Calu3 (cell line): ENCODE data around the gene BACH2. TPM values are rescaled to one million over a fixed set of nuclear protein-coding genes. Genes with fewer than 3 reads are reported as not detected.

Source experiments
- BruUV-seq: library from RNA; stranded (reverse); fragments of 400-500 nt; replicated peaks from 2 replicates; lab custom pipeline; 2021; lab: Mats Ljungman, UMichigan
- CTCF ChIA-PET: fragments of 300-600 bp; sonication (Branson Sonifier 250); formaldehyde crosslinking; loops from one replicate; lab custom pipeline; 2022; ENCODE audit warnings: antibody characterized with exemption; lab: Charles Lee
- DNase-seq: peaks from one replicate; pipeline ENCODE4 v3.0.0; 2022
- H3K27ac Mint-ChIP-seq: one replicate; pipeline ENCODE4 v1.8.0; 2022; ENCODE audit warnings: mixed read lengths; ENCODE audit not compliant: unreplicated experiment
- H3K27me3 Mint-ChIP-seq: one replicate; pipeline ENCODE4 v1.8.0; 2022; ENCODE audit warnings: mixed read lengths; ENCODE audit not compliant: unreplicated experiment
- H3K36me3 Mint-ChIP-seq: one replicate; pipeline ENCODE4 v1.8.0; 2022; ENCODE audit warnings: mild to moderate bottlenecking, moderate library complexity, mixed read lengths; ENCODE audit not compliant: insufficient read depth, unreplicated experiment
- H3K4me1 Mint-ChIP-seq: one replicate; pipeline ENCODE4 v1.8.0; 2022; ENCODE audit warnings: mild to moderate bottlenecking, low read depth, mixed read lengths; ENCODE audit not compliant: unreplicated experiment
- H3K4me3 Mint-ChIP-seq: one replicate; pipeline ENCODE4 v1.8.0; 2022; ENCODE audit warnings: mild to moderate bottlenecking, low read depth, moderate library complexity, mixed read lengths; ENCODE audit not compliant: unreplicated experiment
- H3K9me3 Mint-ChIP-seq: one replicate; pipeline ENCODE4 v1.8.0; 2022; ENCODE audit warnings: low read depth, mixed read lengths; ENCODE audit not compliant: unreplicated experiment
- CTCF ChIP-seq: fragments of 200-600 bp; IDR thresholded peaks from one replicate; pipeline ENCODE4 v1.8.0; 2022; ENCODE audit warnings: antibody characterized with exemption; ENCODE audit not compliant: unreplicated experiment
- intact Hi-C: fragments of 100-400 bp; cut with micrococcal nuclease; formaldehyde crosslinking; loops from one replicate; pipeline ENCODE4 v1.10.0; 2022; ENCODE audit not compliant: unreplicated experiment
- total RNA-seq: library from RNA; stranded (reverse); gene quantifications from 2 replicates; pipeline ENCODE4 v1.2.3, GENCODE V29; 2022

BACH2 gene
- total RNA-seq, 1 experiment from 2014 or later, result 7.2 TPM

- Mint-ChIP-seq H3K4me3 (no peak overlapping the region), H3K27me3 (no peaks in the 10 kb centered on the region), H3K9me3 (no peaks in the 10 kb centered on the region), H3K27ac (no peak overlapping the region), H3K4me1 (no peaks in the 10 kb centered on the region), H3K36me3 (no peaks in the 10 kb centered on the region)
- no peak for TF ChIP-seq CTCF
- intact Hi-C loops, result no loop called here
- no peak for DNase-seq
- BruUV-seq, result no TSS peak
- CTCF ChIA-PET, result no interaction called here
These were observed 64.8 kb downstream of the BACH2 start for GRCh38 chr6:90231798-90232197.

- H3K9me3 Mint-ChIP-seq, result no peaks in the 10 kb centered on the region
- H3K4me1 Mint-ChIP-seq, result no peaks in the 10 kb centered on the region
- CTCF ChIA-PET, result no interaction called here
- no peaks in the 10 kb centered on the region for H3K27me3 Mint-ChIP-seq
- no peak overlapping the region for H3K4me3 Mint-ChIP-seq
- BruUV-seq, result no TSS peak
- intact Hi-C loops, result no loop called here
- no peak overlapping the region for H3K27ac Mint-ChIP-seq
- no peak for TF ChIP-seq CTCF
- DNase-seq, result no peak
- no peaks in the 10 kb centered on the region for H3K36me3 Mint-ChIP-seq
These were observed 65.3 kb downstream of the BACH2 start for GRCh38 chr6:90231308-90231707.

GRCh38 chr6:90230548-90231215 is 66.0 kb downstream of the BACH2 start:
- no peaks in the 10 kb centered on the region for H3K9me3 Mint-ChIP-seq
- H3K4me3 Mint-ChIP-seq, result no peak overlapping the region
- CTCF ChIA-PET, result interaction anchor here (0.6 kb wide), 1 partner anchor 560 kb away, joined by 3 read pairs; no protein-coding TSS in a partner anchor
- TF ChIP-seq CTCF, result no peak
- H3K4me1 Mint-ChIP-seq, result no peaks in the 10 kb centered on the region
- no peak overlapping the region for H3K27ac Mint-ChIP-seq
- no TSS peak for BruUV-seq
- no peak for DNase-seq
- no peaks in the 10 kb centered on the region for H3K36me3 Mint-ChIP-seq
- H3K27me3 Mint-ChIP-seq, result no peaks in the 10 kb centered on the region
- intact Hi-C loops, result no loop called here

GRCh38 chr6:90229331-90230010 is 67.2 kb downstream of the BACH2 start:
- no TSS peak for BruUV-seq
- intact Hi-C loops, result no loop called here
- Mint-ChIP-seq H3K4me1 (no peaks in the 10 kb centered on the region), H3K4me3 (no peak overlapping the region), H3K9me3 (no peaks in the 10 kb centered on the region), H3K27me3 (no peaks in the 10 kb centered on the region), H3K27ac (no peak overlapping the region), H3K36me3 (no peaks in the 10 kb centered on the region)
- no peak for TF ChIP-seq CTCF
- CTCF ChIA-PET, result no interaction called here
- no peak for DNase-seq
